SK-N-SH treated with all-trans-retinoic acid at 6 μM for 48 hours (cell line): ENCODE data around the gene CD40.

ENCODE experiments used
- ARNTL ChIP-seq: fragments of 450-650 bp; formaldehyde crosslinking; IDR thresholded peaks from 2 replicates; pipeline ENCODE4 v1.5.0; 2020; ENCODE audit warnings: low read depth, mild to moderate bottlenecking, moderate library complexity, borderline replicate concordance
- CSDC2 ChIP-seq: fragments of 250-450 bp; sonication (Bioruptor Pico); IDR thresholded peaks from 2 replicates; pipeline ENCODE4 v1.5.0; 2020; ENCODE audit warnings: mild to moderate bottlenecking, moderate library complexity
- GLIS3 ChIP-seq: fragments of 250-450 bp; sonication (Bioruptor Pico); IDR thresholded peaks from 2 replicates; pipeline ENCODE4 v1.5.0; 2020; ENCODE audit warnings: mild to moderate bottlenecking, moderate library complexity
- ISL1 ChIP-seq: fragments of 250-450 bp; sonication (Bioruptor Pico); IDR thresholded peaks from 2 replicates; pipeline ENCODE4 v2.1.2; 2022; ENCODE audit warnings: mild to moderate bottlenecking, moderate library complexity
- PATZ1 ChIP-seq: fragments of 250-450 bp; sonication (Bioruptor Pico); IDR thresholded peaks from 2 replicates; pipeline ENCODE4 v1.8.0; 2020; ENCODE audit warnings: mild to moderate bottlenecking, moderate library complexity, borderline replicate concordance
- POU6F1 ChIP-seq: fragments of 250-450 bp; sonication (Bioruptor Pico); IDR thresholded peaks from 2 replicates; pipeline ENCODE4 v1.8.0; 2021; ENCODE audit warnings: low read depth, mild to moderate bottlenecking, moderate library complexity, borderline replicate concordance
- PPARA ChIP-seq: fragments of 250-450 bp; sonication (Bioruptor Pico); IDR thresholded peaks from 2 replicates; pipeline ENCODE4 v1.5.0; 2020; ENCODE audit warnings: mild to moderate bottlenecking, borderline replicate concordance
- RARB ChIP-seq: fragments of 250-450 bp; sonication (Bioruptor Pico); IDR thresholded peaks from 2 replicates; pipeline ENCODE4 v1.8.0; 2021; ENCODE audit warnings: mild to moderate bottlenecking, moderate library complexity
- SNAI2 ChIP-seq: fragments of 250-450 bp; sonication (Bioruptor Pico); IDR thresholded peaks from 2 replicates; pipeline ENCODE4 v1.5.0; 2020; ENCODE audit warnings: mild to moderate bottlenecking, moderate library complexity
- TOX ChIP-seq: fragments of 250-450 bp; sonication (Bioruptor Pico); IDR thresholded peaks from 2 replicates; pipeline ENCODE4 v1.8.0; 2021; ENCODE audit warnings: mild to moderate bottlenecking, moderate library complexity, borderline replicate concordance
- ZFP3 ChIP-seq: fragments of 250-450 bp; sonication (Bioruptor Pico); IDR thresholded peaks from 2 replicates; pipeline ENCODE4 v1.5.0; 2020; ENCODE audit warnings: mild to moderate bottlenecking, moderate library complexity
- ZFP30 ChIP-seq: fragments of 450-650 bp; formaldehyde crosslinking; IDR thresholded peaks from 2 replicates; pipeline ENCODE4 v1.5.0; 2022; ENCODE audit warnings: mild to moderate bottlenecking, moderate library complexity
- TF ChIP-seq, protein P1 (sequence below): fragments of 250-450 bp; sonication (Bioruptor Pico); IDR thresholded peaks from 2 replicates; pipeline ENCODE4 v1.5.0; 2020; ENCODE audit warnings: mild to moderate bottlenecking, moderate library complexity
- TF ChIP-seq, protein P2 (sequence below): fragments of 250-450 bp; sonication (Bioruptor Pico); IDR thresholded peaks from 2 replicates; pipeline ENCODE4 v1.5.1; 2021; ENCODE audit warnings: mild to moderate bottlenecking, moderate library complexity

DNA sequence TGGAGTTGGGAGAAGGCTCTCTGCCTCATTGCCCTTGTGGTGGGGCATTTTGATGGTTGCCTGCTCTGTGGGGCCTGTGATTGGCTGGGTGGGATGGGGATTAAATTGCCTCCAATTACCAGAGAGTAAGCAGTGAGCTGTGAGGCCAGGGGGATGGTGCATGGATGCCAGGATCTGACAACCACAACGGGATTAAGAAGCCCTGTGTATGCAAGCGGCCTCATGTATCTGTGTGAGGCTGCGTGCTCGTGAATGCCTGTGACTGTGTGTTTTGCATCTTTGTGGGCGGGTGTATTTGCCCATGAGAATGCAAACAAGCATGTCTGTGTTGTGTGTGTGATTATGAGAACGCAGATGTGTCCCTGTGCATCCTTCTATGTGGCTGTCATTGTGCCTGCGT is 46.1 kb downstream of the CD40 start:
- TF ChIP-seq TOX (CRISPR knock-in tag) = no peak
- no peak for TF ChIP-seq ISL1
- TF ChIP-seq ZFP3 (CRISPR knock-in tag) = no peak
- no peak for TF ChIP-seq ZFP30 (CRISPR knock-in tag)
- no peak for TF ChIP-seq POU6F1 (CRISPR knock-in tag)
- no peak for TF ChIP-seq PPARA (CRISPR knock-in tag)
- TF ChIP-seq, protein P1, sequence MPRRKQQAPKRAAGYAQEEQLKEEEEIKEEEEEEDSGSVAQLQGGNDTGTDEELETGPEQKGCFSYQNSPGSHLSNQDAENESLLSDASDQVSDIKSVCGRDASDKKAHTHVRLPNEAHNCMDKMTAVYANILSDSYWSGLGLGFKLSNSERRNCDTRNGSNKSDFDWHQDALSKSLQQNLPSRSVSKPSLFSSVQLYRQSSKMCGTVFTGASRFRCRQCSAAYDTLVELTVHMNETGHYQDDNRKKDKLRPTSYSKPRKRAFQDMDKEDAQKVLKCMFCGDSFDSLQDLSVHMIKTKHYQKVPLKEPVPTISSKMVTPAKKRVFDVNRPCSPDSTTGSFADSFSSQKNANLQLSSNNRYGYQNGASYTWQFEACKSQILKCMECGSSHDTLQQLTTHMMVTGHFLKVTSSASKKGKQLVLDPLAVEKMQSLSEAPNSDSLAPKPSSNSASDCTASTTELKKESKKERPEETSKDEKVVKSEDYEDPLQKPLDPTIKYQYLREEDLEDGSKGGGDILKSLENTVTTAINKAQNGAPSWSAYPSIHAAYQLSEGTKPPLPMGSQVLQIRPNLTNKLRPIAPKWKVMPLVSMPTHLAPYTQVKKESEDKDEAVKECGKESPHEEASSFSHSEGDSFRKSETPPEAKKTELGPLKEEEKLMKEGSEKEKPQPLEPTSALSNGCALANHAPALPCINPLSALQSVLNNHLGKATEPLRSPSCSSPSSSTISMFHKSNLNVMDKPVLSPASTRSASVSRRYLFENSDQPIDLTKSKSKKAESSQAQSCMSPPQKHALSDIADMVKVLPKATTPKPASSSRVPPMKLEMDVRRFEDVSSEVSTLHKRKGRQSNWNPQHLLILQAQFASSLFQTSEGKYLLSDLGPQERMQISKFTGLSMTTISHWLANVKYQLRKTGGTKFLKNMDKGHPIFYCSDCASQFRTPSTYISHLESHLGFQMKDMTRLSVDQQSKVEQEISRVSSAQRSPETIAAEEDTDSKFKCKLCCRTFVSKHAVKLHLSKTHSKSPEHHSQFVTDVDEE = no peak
- TF ChIP-seq CSDC2 = no peak
- TF ChIP-seq, protein P2, sequence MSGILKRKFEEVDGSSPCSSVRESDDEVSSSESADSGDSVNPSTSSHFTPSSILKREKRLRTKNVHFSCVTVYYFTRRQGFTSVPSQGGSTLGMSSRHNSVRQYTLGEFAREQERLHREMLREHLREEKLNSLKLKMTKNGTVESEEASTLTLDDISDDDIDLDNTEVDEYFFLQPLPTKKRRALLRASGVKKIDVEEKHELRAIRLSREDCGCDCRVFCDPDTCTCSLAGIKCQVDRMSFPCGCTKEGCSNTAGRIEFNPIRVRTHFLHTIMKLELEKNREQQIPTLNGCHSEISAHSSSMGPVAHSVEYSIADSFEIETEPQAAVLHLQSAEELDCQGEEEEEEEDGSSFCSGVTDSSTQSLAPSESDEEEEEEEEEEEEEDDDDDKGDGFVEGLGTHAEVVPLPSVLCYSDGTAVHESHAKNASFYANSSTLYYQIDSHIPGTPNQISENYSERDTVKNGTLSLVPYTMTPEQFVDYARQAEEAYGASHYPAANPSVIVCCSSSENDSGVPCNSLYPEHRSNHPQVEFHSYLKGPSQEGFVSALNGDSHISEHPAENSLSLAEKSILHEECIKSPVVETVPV (CRISPR knock-in tag) = no peak
- TF ChIP-seq ARNTL (CRISPR knock-in tag) = no peak
- no peak for TF ChIP-seq GLIS3
- TF ChIP-seq PATZ1 = no peak
- no peak for TF ChIP-seq SNAI2 (CRISPR knock-in tag)
- no peak for TF ChIP-seq RARB (CRISPR knock-in tag)
